NT2/D1 (cell line): ENCODE measurements around the gene FAM174C.

Source experiments
- DNase-seq: peaks from one replicate; pipeline ENCODE4 v3.0.0-alpha.2; 2011; ENCODE audit warnings: low read depth, low spot score
- H3K27me3 ChIP-seq: 2 replicates; pipeline ENCODE4 v1.6.0; 2011; ENCODE audit warnings: mild to moderate bottlenecking; ENCODE audit not compliant: insufficient read length, insufficient read depth
- H3K36me3 ChIP-seq: 2 replicates; pipeline ENCODE4 v1.6.1; 2011; ENCODE audit warnings: mild to moderate bottlenecking, low read length, mixed read lengths; ENCODE audit not compliant: insufficient read depth, insufficient read length
- H3K4me1 ChIP-seq: 2 replicates; pipeline ENCODE4 v1.5.1; 2011; ENCODE audit not compliant: insufficient read depth, insufficient read length
- H3K4me3 ChIP-seq: 2 replicates; pipeline ENCODE4 v1.5.1; 2011; ENCODE audit warnings: low read depth; ENCODE audit not compliant: insufficient read length
- H3K9ac ChIP-seq: 2 replicates; pipeline ENCODE4 v1.6.0; 2011; ENCODE audit warnings: low read depth; ENCODE audit not compliant: insufficient read length
- H3K9me3 ChIP-seq: 2 replicates; pipeline ENCODE4 v1.5.1; 2011; ENCODE audit warnings: mild to moderate bottlenecking, low read length; ENCODE audit not compliant: insufficient read depth
- SUZ12 ChIP-seq: IDR thresholded peaks from 2 replicates; pipeline ENCODE4 v1.6.1; 2011; ENCODE audit not compliant: insufficient read length, insufficient read depth; ENCODE audit errors: extremely low read depth
- YY1 ChIP-seq: IDR thresholded peaks from 2 replicates; pipeline ENCODE4 v1.6.1; 2011; ENCODE audit not compliant: insufficient read length, insufficient read depth
- ZNF274 ChIP-seq: IDR thresholded peaks from 2 replicates; pipeline ENCODE4 v1.6.1; 2011; ENCODE audit warnings: mild to moderate bottlenecking, low read depth, low read length

The FAM174C gene

GRCh38 chr19:1258707-1259205, 16.6 kb upstream of the FAM174C start:
- Histone ChIP-seq H3K4me1 (peaks cover 48% of the 10 kb centered on the region), H3K9me3 (no peaks in the 10 kb centered on the region), H3K27me3 (no peaks in the 10 kb centered on the region), H3K4me3 (no peak overlapping the region), H3K36me3 (peaks cover 44% of the 10 kb centered on the region), H3K9ac (peak overlapping the region; percentile 3)
- TF ChIP-seq ZNF274: no peak
- TF ChIP-seq YY1: no peak
- no peak for TF ChIP-seq SUZ12
- DNase-seq: no peak

GRCh38 chr19:1259206-1259875, 16.0 kb upstream of the FAM174C start:
- Histone ChIP-seq H3K27me3 (no peaks in the 10 kb centered on the region), H3K4me3 (no peak overlapping the region), H3K9ac (peak overlapping the region; percentile 3), H3K9me3 (no peaks in the 10 kb centered on the region), H3K4me1 (peaks cover 47% of the 10 kb centered on the region), H3K36me3 (peaks cover 44% of the 10 kb centered on the region)
- no peak for DNase-seq
- TF ChIP-seq ZNF274 (no peak), YY1 (no peak), SUZ12 (no peak)

GRCh38 chr19:1259876-1260748, 15.2 kb upstream of the FAM174C start:
- Histone ChIP-seq H3K9me3 (no peaks in the 10 kb centered on the region), H3K27me3 (no peaks in the 10 kb centered on the region), H3K9ac (peak overlapping the region; percentile 56), H3K36me3 (peaks cover 43% of the 10 kb centered on the region), H3K4me3 (peak overlapping the region; percentile 11), H3K4me1 (peaks cover 47% of the 10 kb centered on the region)
- no peak for TF ChIP-seq YY1
- TF ChIP-seq SUZ12: no peak
- TF ChIP-seq ZNF274: no peak
- no peak for DNase-seq

- TF ChIP-seq ZNF274: no peak
- TF ChIP-seq YY1: no peak
- no peak for TF ChIP-seq SUZ12
- Histone ChIP-seq H3K9ac (peak overlapping the region; percentile 96), H3K4me3 (peak overlapping the region; percentile 91), H3K9me3 (no peaks in the 10 kb centered on the region), H3K27me3 (no peaks in the 10 kb centered on the region), H3K36me3 (peaks cover 35% of the 10 kb centered on the region), H3K4me1 (peaks cover 45% of the 10 kb centered on the region)
- peak; percentile 92 for DNase-seq
Measured at GRCh38 chr19:1260749-1261537, 14.4 kb upstream of the FAM174C start.

- Histone ChIP-seq H3K27me3 (no peaks in the 10 kb centered on the region), H3K36me3 (peaks cover 32% of the 10 kb centered on the region), H3K4me1 (peaks cover 47% of the 10 kb centered on the region), H3K4me3 (peak overlapping the region; percentile 91), H3K9ac (peak overlapping the region; percentile 96), H3K9me3 (no peaks in the 10 kb centered on the region)
- TF ChIP-seq SUZ12: no peak
- DNase-seq: no peak
Measured at GRCh38 chr19:1261538-1261797, 13.9 kb upstream of the FAM174C start.

GRCh38 chr19:1261798-1262622, 13.3 kb upstream of the FAM174C start:
- Histone ChIP-seq H3K36me3 (peaks cover 26% of the 10 kb centered on the region), H3K9ac (peak overlapping the region; percentile 96), H3K27me3 (peaks cover under 1% of the 10 kb centered on the region), H3K9me3 (no peaks in the 10 kb centered on the region), H3K4me1 (peaks cover 44% of the 10 kb centered on the region), H3K4me3 (peak overlapping the region; percentile 91)
- TF ChIP-seq SUZ12 (no peak), YY1 (no peak)
- DNase-seq: no peak
